ENCODE data around the gene FAM3C. TPM values are rescaled to one million over a fixed set of nuclear protein-coding genes. Genes with fewer than 3 reads are reported as not detected.

FAM3C gene
- total and polyA plus RNA-seq, 2 of the 8 experiments (the other 6 are each of a cell fraction or from before 2014, with no cell fraction given): 27.0 to 77.7 TPM

Other genes starting within 250 kb of the FAM3C start
- gene WNT16, start 67.3 kb downstream of the FAM3C start, total RNA-seq (2021; fragmentation: NEBNext Ultra II Directional; extraction: Animal tissue kit (Norgen Biotek cat#: 25700)): 0.52 and 0.61 TPM in 2 replicates
- 0.11 and 0.33 TPM in 2 replicates for gene WNT16, start 67.3 kb downstream of the FAM3C start, polyA plus RNA-seq (2011; rRNA removed)